B cell (primary cell): ENCODE measurements around the gene CDC42BPB. TPM values are rescaled to one million over a fixed set of nuclear protein-coding genes. Genes with fewer than 3 reads are reported as not detected.
A peak's percentile ranks its signal among the peaks of the same experiment; 100 is the strongest.

ENCODE experiments used
- ATAC-seq: fragments of 200-7000 bp; cut with Tn5 transposase; one replicate; pipeline ENCODE4 v1.10.0; 2021; ENCODE audit warnings: low read depth, mild to moderate bottlenecking, moderate number of reproducible peaks, moderate library complexity
- CTCF ChIA-PET: fragments of 350-600 bp; sonication (Branson Sonifier 250); formaldehyde crosslinking; loops from one replicate; lab custom pipeline; 2021; ENCODE audit warnings: antibody characterized with exemption, inconsistent platforms; lab: Charles Lee
- POLR2A ChIA-PET: fragments of 350-600 bp; sonication (Branson Sonifier 250); formaldehyde crosslinking; loops from one replicate; lab custom pipeline; 2021; ENCODE audit warnings: antibody characterized with exemption; lab: Charles Lee
- DNase-seq: peaks from one replicate; pipeline ENCODE4 v3.0.0; 2013
- H2AFZ ChIP-seq: 2 replicates; pipeline ENCODE4 v1.6.1; 2012; ENCODE audit warnings: mild to moderate bottlenecking, low read depth, low read length; ENCODE audit not compliant: insufficient read depth, poor library complexity, severe bottlenecking
- H3K27ac ChIP-seq, 2 donors: 1 replicate in 1 of 2; 2 replicates in 1 of 2; pipeline ENCODE4 v1.5.1; 2012 to 2013; ENCODE audit warnings: low read length in 2 of 2, mild to moderate bottlenecking in 2 of 2, moderate library complexity in 1 of 2
- H3K27me3 ChIP-seq, 4 experiments: fragments of 200-600 bp in 1 of 4; sonication (generic) in 1 of 4; replicated peaks in 1 of 4; 1 replicate in 2 of 4; 2 replicates in 2 of 4; pipeline versions ENCODE4 v1.6.1 to v1.7.0; 2013 to 2016; ENCODE audit warnings: low read length in 3 of 4, mild to moderate bottlenecking in 2 of 4, mixed read lengths in 1 of 4, moderate library complexity in 1 of 4; ENCODE audit not compliant: insufficient read depth in 4 of 4, control insufficient read depth in 3 of 4; ENCODE audit errors: control extremely low read depth in 1 of 4
- H3K36me3 ChIP-seq, 2 experiments: replicated peaks in 1 of 2; 1 replicate in 1 of 2; 2 replicates in 1 of 2; pipeline versions ENCODE4 v1.6.1 to v1.7.1; 2013; ENCODE audit warnings: low read length in 1 of 2; ENCODE audit not compliant: insufficient read depth in 2 of 2, control insufficient read depth in 1 of 2; ENCODE audit errors: control extremely low read depth in 1 of 2, extremely low read depth in 1 of 2
- H3K4me1 ChIP-seq, 2 donors: fragments of 200-600 bp in 1 of 2; sonication (generic) in 1 of 2; 1 replicate in 1 of 2; 2 replicates in 1 of 2; pipeline versions ENCODE4 v1.5.1 to v1.6.1; 2013 to 2017; ENCODE audit warnings: low read length in 2 of 2; ENCODE audit not compliant: control insufficient read depth in 2 of 2, insufficient read depth in 2 of 2
- H3K4me2 ChIP-seq: replicated peaks from 2 replicates; pipeline ENCODE3; 2012; ENCODE audit warnings: mild to moderate bottlenecking, low read depth, low read length; ENCODE audit not compliant: poor library complexity, severe bottlenecking
- H3K4me3 ChIP-seq, 5 experiments: fragments of 200-600 bp in 1 of 5; sonication (generic) in 1 of 5; 1 replicate in 3 of 5; 2 replicates in 2 of 5; pipeline versions ENCODE4 v1.5.1 to v1.7.0; 2011 to 2016; ENCODE audit warnings: low read length in 4 of 5, mild to moderate bottlenecking in 4 of 5, low read depth in 2 of 5, control low read depth in 1 of 5, moderate library complexity in 1 of 5; ENCODE audit not compliant: insufficient read depth in 1 of 5; ENCODE audit errors: control extremely low read depth in 1 of 5, extremely low read depth in 1 of 5
- H3K79me2 ChIP-seq: fragments of 200-600 bp; sonication (generic); one replicate; pipeline ENCODE4 v1.6.0; 2016; ENCODE audit warnings: low read length; ENCODE audit not compliant: control insufficient read depth, insufficient read depth
- H3K9ac ChIP-seq: fragments of 200-600 bp; sonication (generic); 2 replicates; pipeline ENCODE4 v1.6.1; 2017; ENCODE audit warnings: mild to moderate bottlenecking, low read length, moderate library complexity
- H3K9me3 ChIP-seq, 3 donors: one replicate each; pipeline versions ENCODE4 v1.6.1 to v1.7.1; 2013; ENCODE audit warnings: low read length in 2 of 3; ENCODE audit not compliant: control insufficient read depth in 2 of 3, insufficient read depth in 1 of 3; ENCODE audit errors: control extremely low read depth in 1 of 3
- H4K20me1 ChIP-seq: 2 replicates; pipeline ENCODE4 v1.6.0; 2012; ENCODE audit warnings: mild to moderate bottlenecking, low read length; ENCODE audit not compliant: insufficient read depth, control insufficient read depth, poor library complexity, severe bottlenecking
- H3K27ac Mint-ChIP-seq: one replicate; pipeline ENCODE4 v1.8.0; 2021; ENCODE audit warnings: mixed read lengths
- H3K27me3 Mint-ChIP-seq: one replicate; pipeline ENCODE4 v1.8.0; 2021; ENCODE audit warnings: mixed read lengths
- H3K4me1 Mint-ChIP-seq: one replicate; pipeline ENCODE4 v1.8.0; 2021; ENCODE audit warnings: mixed read lengths
- H3K4me3 Mint-ChIP-seq: one replicate; pipeline ENCODE4 v1.8.0; 2021; ENCODE audit warnings: mixed read lengths
- H3K9me3 Mint-ChIP-seq: one replicate; pipeline ENCODE4 v1.8.0; 2022; ENCODE audit warnings: mixed read lengths; ENCODE audit not compliant: insufficient read depth
- EZH2 ChIP-seq: IDR thresholded peaks from 2 replicates; pipeline ENCODE4 v1.6.1; 2012; ENCODE audit warnings: borderline replicate concordance, low read depth, mild to moderate bottlenecking, moderate library complexity, low read length; ENCODE audit not compliant: insufficient read depth, poor library complexity, severe bottlenecking
- WGBS: methylation state at CpG from one replicate; pipeline ENCODE4 v1.1.5; 2013; ENCODE audit warnings: missing lambda C conversion rate; ENCODE audit not compliant: insufficient coverage; 5-methylcytosine and 5-hydroxymethylcytosine counted together
- intact Hi-C: fragments of 100-400 bp; cut with micrococcal nuclease; formaldehyde crosslinking; loops from one replicate; pipeline ENCODE4 v1.10.0; 2022
- polyA plus RNA-seq: library from polyadenylated mRNA; depleted of rRNA; stranded (reverse); fragments of >200 nt; gene quantifications from 2 replicates; pipeline ENCODE4 v1.2.3, GENCODE V29; 2012
- total RNA-seq, 2 donors: library from RNA; stranded (reverse); fragments of 120-200 nt in 1 of 2; gene quantifications; 1 replicate in 1 of 2; 2 replicates in 1 of 2; pipeline versions ENCODE4 v1.2.3 to v1.2.4, GENCODE V29; 2013 to 2022
- TF ChIP-seq, protein P1 (sequence below): fragments of 200-600 bp; IDR thresholded peaks from one replicate; pipeline ENCODE4 v1.8.0; 2022; ENCODE audit warnings: antibody characterized with exemption, mild to moderate bottlenecking

Gene CDC42BPB
- total and polyA plus RNA-seq, 2 donors (not counting 1 experiment from before 2014, with no cell fraction given), result 23.9 to 52.5 TPM

DNA sequence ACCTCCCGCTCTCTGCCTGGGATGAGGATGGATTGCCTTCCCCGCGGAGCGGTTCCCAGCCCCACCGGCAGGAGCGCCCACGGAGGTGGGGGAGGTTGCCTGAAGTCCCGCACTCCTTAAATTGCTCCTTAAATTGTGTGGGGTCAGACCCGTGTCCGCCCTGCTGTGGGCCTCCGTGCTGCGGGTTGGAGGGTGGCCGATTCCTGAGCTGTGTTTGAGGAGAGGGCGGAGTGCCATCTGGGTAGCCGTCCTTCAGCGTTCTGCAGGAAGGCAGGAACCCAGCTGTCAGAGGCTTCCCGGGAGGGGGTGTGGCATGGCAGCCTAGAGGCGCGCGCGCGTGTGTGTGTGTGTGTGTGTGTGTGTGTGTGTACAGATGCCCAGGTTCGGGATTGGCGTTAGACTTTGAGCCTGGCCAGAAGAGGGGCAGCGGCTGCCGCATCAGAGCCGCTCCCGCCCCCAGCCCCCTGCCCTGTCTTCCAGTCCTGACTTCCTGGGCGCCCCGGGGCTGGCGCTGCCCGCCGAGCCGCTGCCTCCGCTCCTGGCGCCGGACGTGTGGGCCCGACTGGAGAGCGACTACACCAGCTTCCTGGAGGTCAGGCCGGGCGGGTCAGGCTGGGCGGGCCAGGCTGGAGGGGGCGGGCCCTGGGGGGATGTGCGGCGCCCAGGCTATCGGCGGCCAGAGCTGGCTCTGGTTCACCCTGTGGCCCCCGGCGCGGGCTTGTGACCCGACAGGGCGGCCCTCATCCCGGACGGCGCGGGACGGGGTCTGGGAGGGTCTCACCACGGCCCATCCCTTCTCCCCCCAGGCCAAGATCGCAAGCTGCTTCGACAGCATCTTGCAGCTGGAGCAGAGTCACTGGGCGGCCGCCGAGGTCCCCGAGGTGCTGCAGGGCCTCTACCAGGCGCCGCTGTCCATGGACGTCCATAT lies 46.4 kb upstream of the CDC42BPB start:
- WGBS, result 12% methylated on average over 65 of the region's 68 CpGs
- intact Hi-C loops, result loop anchor here (2.0 kb wide), 1 partner anchor 37 kb away; no protein-coding TSS in a partner anchor
- Mint-ChIP-seq H3K27me3 (peaks cover 20% of the 10 kb centered on the region), H3K27ac (no peak overlapping the region), H3K4me3 (peak overlapping the region; percentile 68), H3K9me3 (no peaks in the 10 kb centered on the region), H3K4me1 (peaks cover 30% of the 10 kb centered on the region)
- Histone ChIP-seq H3K4me1 (peaks cover 43 to 47% of the 10 kb centered on the region in 2 donors), H4K20me1 (no peaks in the 10 kb centered on the region), H3K36me3 (no peaks in the 10 kb centered on the region), H3K4me3 (no peak overlapping the region), H3K27ac (no peak overlapping the region), H3K27me3 (peaks cover 0 to 47% (median 17%) of the 10 kb centered on the region in 4 experiments), H3K9me3 (peaks cover 0 to 13% (median 0%) of the 10 kb centered on the region in 3 donors), H3K4me2 (peak overlapping the region; percentile 67), H3K9ac (no peak overlapping the region), H2AFZ (peak overlapping the region; percentile 51), H3K79me2 (no peaks in the 10 kb centered on the region)
- CTCF ChIA-PET, result interaction anchor here (0.6 to 5.4 kb wide), 13 partner anchors 8 to 707 kb away, joined by 3 to 70 read pairs (median 11); partner anchors contain the start of gene EXOC3L4
- DNase-seq (peak; percentile 53), ATAC-seq (no peak)
- TF ChIP-seq, protein P1, sequence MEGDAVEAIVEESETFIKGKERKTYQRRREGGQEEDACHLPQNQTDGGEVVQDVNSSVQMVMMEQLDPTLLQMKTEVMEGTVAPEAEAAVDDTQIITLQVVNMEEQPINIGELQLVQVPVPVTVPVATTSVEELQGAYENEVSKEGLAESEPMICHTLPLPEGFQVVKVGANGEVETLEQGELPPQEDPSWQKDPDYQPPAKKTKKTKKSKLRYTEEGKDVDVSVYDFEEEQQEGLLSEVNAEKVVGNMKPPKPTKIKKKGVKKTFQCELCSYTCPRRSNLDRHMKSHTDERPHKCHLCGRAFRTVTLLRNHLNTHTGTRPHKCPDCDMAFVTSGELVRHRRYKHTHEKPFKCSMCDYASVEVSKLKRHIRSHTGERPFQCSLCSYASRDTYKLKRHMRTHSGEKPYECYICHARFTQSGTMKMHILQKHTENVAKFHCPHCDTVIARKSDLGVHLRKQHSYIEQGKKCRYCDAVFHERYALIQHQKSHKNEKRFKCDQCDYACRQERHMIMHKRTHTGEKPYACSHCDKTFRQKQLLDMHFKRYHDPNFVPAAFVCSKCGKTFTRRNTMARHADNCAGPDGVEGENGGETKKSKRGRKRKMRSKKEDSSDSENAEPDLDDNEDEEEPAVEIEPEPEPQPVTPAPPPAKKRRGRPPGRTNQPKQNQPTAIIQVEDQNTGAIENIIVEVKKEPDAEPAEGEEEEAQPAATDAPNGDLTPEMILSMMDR, result no peak
- peak; percentile 78 for TF ChIP-seq EZH2
- POLR2A ChIA-PET, result no interaction called here
